ENCODE measurements around the gene BLNK.

DNA sequence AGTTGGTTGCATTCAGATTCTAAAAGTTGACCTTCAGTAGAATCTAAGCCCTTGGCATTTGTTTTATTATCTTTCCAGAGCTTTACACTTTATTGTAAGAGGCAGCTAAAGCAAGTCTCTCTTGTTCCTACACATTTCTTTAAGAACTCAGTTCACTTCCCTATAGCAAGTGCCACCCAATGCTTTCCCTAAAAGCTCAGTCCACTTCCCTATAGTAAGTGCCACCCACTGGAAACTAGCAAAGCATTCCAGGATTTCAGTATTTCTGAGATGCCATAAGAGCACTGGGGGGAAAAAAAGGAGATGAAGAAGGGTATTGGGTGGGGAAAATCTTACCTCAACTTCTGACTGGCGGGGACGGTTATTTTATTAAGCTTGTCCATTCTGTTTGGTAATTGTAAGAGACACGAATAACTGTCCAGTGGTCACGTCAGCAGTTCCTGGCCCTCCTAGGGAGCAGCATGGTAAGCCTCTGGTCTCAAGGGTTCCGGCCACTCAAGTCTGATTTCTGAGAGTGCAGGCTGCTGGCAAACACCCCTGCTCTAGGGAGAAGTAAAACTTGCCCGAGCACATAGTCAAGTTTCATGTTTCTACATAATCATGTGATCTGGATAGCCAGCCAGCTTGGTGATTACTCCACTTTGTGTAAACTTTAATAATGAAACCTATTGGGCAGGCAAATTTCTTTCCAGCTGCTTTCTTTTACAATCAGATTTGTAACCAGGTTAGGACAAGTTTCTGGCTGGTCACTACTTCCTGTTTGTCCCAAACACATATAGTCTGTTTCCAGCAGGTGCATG, at the start of gene BLNK:
- TF ChIP-seq, protein P1, sequence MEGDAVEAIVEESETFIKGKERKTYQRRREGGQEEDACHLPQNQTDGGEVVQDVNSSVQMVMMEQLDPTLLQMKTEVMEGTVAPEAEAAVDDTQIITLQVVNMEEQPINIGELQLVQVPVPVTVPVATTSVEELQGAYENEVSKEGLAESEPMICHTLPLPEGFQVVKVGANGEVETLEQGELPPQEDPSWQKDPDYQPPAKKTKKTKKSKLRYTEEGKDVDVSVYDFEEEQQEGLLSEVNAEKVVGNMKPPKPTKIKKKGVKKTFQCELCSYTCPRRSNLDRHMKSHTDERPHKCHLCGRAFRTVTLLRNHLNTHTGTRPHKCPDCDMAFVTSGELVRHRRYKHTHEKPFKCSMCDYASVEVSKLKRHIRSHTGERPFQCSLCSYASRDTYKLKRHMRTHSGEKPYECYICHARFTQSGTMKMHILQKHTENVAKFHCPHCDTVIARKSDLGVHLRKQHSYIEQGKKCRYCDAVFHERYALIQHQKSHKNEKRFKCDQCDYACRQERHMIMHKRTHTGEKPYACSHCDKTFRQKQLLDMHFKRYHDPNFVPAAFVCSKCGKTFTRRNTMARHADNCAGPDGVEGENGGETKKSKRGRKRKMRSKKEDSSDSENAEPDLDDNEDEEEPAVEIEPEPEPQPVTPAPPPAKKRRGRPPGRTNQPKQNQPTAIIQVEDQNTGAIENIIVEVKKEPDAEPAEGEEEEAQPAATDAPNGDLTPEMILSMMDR (IDR thresholded peaks at IDR 0.05): no peak
- TF ChIP-seq EP300 (IDR thresholded peaks at IDR 0.05): no peak
